ENCODE results near the gene WDR1.

The WDR1 gene

DNA sequence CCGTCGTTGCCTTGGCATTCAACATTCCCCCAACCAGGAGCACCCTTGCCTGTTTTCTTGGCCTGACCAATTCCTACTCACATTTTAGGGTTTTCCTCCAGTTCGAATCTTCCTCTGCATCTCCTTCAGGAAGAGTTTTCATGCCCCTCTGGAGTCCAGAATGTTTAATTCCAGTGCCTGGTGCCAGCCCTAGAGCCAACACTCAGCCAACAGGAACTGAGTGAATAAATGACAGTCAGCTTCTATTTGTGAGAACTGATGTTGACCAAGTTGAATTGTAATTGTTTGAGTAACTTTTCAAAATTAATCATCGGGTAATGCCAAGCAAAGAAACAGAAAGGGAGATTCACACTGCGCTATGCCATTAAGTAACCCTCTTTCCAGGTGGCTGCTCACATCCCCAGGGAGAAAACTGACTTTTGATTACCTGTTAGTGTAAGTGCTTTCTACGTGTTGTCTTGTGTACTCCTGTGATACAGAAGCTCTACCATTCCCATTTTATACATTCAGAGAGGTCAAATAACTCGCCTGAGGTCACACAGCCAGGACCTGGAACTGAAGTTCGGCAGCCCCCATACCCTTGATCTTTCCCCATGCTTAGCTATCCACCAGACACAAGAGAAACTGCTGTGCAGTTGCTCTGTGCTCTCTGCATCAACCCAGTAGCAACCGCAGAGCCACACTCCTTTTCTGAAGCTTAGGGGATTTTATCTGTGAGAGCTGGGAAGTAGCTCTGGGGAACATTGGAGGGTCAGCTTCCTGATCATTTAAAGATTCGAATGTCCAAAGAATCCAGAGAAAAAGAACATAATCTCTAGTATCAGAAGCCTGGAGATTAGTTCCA lies 76.3 kb downstream of the WDR1 start:
- no peak for DNase-seq (ENCODE audit: low spot score)

DNA sequence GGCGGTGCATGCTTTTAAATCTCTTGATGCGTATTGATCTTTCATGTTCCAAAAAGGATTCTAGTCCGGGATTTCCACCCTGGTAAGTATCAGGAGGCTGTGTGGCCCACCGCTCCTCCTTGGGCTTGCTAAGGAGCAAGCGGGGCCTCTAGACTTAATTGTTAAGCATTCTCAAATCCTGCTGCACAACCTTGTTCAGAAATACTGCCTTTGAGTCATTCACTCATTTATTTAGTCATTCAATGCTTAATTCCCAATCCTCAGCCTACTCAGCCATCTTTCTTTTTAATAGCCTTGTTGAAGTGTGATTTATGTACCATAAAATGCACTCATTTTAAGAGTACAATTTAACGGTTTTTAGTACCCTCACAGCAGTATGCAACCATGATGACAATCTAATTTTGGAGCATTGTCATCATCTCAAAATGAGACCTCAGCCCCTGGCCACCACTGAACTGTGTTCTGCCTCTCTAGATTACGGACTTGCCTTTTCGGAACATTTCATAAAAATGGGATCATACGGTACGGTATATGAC lies 79.7 kb downstream of the WDR1 start:
- no peak for DNase-seq (ENCODE audit: low spot score)

DNA sequence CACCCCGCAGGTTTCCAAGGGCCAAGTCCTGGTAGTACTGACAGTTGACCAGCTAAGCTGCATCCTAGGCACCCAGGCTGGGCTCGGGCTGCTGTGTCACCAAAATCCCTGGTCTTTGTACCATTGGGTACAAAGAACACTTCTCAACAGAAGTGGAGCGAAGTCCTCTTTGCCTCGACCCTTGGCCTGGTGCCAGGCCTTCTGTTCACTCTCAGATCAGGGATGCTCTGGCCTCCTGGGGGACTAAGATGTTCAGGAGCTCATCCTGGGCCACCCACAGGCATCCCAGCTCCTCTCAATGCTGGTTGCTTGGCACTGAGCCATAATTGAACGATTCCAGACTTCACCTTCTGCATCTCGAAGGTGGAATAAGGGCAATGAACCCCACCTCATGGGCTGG lies 81.5 kb downstream of the WDR1 start:
- DNase-seq (ENCODE audit: low spot score): no peak

DNA sequence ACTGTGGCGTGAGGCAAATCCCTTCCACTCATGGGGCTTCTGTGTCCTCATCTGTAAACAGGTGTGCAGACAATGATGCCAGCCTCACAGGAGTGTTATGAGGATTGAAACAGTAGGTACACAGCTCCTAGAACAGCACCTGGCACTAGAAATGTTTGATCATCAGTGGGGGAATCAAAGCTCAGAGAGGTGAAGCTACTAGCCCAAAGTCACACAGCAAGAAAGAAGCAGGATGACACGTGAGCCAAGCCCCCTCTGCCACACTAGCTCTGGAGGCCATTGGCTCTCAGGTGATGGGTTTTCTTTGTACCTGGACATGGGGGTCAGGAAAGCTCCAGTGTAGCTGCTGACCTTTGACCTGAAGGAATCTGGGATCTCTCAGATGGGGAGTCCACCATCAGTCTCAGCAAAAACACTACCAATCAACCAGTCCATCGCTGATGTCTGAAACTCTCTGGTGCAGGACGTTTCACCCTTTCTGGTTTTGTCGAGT lies 81.9 kb downstream of the WDR1 start:
- DNase-seq (ENCODE audit: low spot score): no peak

DNA sequence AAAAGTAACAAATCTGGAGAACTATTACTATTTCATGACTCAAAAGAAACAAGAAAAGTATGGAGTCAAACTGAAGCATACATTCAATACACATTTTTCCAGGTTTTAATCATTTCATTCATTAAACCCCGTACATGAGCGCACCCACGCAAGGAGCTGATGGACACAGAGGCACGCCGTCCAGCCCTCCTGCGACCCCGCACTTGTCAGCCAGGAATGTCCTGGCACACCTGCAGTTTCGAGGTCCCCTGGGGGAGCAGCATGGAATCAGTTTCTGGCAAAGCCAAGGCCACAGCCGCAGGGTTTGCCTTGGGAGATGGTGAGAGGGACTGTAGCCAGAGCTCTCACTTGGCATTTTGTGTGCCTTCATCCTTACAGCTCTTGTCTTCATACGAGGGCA lies 82.5 kb downstream of the WDR1 start:
- no peak for DNase-seq (ENCODE audit: low spot score)

DNA sequence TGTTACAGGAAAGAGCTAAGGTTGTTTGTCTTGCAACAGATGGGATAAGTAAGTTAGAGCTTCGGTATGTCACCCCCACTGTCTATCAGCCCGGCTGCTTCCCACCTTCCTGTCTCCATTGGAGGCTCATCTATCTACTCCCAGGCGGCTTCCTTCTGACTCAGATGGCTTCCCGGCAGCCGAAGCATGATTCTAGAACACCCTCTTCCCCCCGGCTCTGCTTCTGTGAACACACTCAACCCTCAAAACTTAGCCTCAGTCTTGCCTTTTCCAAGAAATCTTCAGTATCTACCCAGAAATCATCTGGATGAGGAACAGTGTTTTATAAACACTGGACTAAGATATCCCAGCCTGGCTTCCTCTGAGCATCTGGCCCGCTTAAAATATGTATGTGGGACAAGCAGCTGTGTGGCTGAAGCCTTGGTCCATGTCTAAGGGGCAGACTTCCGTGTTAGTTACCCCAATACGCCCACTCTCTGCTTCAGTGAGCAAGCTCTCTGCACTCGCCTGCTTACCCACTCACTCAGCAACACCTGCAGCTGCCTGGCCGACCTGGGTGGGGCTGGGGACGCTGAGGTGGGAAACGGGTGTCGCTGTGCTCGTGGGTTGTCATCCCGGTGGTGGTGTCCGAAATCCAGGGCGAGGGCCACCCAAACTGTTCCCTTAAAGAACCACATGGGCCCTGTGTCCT lies 83.3 kb downstream of the WDR1 start:
- DNase-seq (ENCODE audit: low spot score): no peak

DNA sequence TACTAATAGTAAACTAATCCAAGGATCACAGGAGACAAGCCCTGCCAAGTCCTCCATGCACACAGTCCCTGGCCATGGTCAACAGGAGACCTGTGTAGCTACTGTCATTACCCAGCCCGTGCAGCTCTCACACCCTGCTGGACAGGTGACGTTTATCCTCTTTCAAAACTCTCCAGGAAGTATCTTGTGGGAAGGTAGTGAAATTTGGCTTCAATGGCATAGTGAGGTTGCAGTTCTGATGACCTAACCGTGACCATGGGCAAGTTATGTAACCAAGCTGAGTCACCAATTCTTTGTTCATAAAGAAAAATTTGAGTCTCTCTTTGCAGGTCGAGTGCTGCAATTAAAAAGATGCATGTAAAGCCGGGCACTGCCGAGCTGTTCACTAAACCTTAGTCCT lies 84.0 kb downstream of the WDR1 start:
- no peak for DNase-seq (ENCODE audit: low spot score)

DNA sequence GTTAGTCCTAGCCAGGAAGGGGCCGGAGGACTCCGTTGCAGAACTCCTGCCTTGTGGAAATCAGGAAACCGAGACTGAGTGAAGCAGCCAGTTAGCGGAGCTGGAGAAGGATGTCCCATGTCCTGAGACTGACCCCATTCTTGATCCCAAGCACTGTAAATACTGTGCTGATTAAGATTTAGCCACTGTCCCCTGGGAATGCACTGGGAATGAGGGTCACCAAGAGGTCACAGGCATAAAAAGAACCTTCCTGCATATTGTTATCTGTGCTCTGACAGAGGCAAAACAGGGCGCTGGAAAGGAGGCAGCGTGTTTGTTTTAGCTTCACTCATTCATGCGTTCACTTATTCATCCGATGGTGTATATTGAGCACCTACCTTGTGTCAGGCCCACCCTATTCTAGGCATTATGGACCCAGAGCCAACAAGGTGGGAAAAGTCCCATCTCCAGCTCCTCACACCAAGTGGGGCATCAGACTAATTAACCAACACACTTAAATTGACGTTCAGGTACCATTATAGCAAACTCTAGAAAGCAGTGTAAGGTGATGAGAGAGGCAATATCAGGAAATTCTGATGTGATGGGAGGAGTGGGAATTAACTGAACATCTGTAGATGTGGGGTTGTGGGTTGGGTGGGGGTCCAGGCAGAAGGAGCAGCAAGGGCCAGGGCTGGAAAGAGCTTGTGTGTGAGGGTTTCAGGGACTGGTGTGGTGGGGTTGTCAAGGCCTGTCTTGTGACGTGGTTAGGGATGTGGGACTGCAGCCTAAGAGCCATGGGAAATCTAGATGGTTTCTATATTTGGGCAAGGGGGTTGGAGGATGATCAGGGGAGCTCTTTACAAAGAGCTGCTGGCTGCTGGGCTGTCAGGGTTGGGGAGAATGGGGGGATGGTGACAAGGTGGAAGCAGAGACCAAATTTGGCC lies 84.7 kb downstream of the WDR1 start:
- no peak for DNase-seq (ENCODE audit: low spot score)

DNA sequence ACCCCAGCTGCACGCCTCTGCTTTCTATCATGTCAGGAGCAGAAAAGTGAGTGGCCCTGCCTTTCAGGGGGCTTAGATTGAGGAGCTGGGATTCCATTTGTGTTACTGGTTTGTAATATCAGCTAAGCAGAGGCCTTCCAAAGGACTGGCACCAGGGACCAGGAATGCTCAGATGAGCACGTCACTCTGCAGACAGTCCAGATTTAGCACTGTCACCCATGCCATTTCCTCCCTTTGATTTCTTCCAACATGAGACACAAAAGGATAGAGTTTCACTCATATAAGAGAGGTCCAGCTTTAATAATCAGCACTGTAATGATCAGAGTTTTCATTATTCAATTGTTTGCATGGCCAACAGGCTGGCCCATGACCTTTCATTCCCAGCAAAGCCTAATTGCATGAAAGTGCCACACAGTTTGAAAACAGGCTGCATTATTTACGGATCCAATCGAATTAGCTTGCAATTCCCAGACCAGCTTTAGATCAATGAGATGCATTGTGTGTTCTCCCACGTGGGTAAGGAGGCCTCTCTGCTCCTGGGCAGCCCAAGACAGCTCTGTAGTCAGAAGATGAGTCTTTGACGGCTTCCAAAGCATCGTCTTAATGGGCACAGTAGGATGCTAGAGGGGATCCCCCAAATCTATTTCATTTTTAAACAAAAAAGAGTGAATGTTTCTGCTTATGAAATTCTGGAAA lies 85.5 kb downstream of the WDR1 start:
- no peak for DNase-seq (ENCODE audit: low spot score)

DNA sequence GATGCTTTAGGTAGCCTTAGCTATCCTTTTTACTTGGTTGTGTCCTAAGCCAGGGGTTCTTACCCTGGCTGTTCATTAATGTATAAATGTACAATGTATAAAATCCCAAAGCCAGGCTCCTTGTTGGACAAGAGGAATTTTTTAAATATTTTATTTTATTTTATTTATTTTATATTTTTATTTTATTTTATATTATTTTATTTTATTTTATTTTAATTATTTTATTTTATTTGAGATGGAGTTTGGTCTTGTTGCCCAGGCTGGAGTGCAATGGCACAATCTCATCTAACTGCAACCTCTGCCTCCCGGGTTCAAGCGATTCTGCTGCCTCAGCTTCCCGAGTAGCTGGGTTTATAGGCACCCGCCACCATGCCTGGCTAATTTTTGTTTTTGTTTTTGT lies 87.2 kb downstream of the WDR1 start:
- DNase-seq (ENCODE audit: low spot score): no peak

DNA sequence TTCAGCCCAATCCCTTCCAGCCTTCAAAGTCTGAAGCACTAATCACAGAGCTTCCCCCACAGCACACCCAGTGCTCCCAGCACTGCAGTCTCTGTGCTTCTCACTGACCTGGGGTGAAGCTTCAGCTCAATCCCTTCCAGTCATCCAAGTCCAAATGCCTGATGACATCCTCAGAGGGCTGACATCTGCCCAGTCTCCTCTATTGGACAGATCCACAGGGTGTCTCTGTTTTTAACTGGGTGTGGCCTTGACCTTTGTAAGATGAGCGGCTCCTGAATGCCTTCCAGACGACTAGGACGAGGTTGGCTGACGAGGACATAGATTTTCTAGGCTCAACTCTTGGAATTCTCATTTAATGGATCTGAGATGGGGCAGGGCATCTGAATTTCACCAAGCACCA lies 87.7 kb downstream of the WDR1 start:
- DNase-seq (ENCODE audit: low spot score): no peak

DNA sequence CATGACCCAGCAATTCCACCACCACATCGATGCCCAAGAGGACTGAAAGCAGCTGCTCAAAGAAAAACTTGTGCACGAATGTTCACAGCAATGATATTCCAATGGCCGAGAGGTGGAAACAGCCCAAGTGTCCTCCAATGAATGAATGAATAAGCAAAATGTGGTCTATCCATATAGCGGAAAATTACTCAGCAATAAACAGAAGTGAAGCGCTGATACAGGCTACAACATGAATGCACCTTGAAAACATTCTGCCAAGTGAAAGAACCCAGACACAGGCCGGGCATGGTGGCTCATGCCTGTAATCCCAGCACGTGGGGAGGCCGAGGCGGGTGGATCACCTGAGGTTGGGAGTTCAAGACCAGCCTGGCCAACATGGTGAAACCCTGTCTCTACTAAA lies 90.1 kb downstream of the WDR1 start:
- DNase-seq (ENCODE audit: low spot score): no peak

DNA sequence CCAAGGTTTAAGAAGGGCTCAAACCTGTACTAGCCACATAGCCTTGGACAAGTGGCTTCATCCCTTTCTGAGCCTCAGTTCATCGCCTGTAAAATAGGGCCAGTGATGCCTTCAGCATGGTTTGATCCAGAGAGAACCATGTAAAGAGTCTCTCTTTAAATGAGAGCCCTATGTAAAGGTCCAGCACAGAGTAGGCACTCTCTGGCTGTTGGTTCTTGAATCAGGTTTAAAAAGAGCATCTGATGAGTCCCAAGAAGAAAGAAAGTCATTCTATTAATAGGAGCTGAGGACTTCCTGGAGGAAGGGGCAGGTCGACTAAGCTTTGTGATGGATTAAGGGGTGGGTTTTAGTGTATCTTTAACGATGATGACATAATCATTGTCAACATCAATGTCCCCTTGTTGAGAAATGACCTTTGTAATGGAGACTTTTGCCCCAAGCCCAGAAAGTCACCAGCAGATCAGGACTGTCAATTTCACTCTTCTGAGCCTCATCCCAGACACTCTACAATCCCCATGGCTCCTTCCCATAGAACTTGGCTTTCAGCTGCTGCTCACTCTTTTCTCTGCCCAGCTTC lies 91.3 kb downstream of the WDR1 start:
- DNase-seq (ENCODE audit: low spot score): no peak

All from cerebellar cortex (tissue), 1 donor.